ENCODE results near the gene GPC6.

DNA sequence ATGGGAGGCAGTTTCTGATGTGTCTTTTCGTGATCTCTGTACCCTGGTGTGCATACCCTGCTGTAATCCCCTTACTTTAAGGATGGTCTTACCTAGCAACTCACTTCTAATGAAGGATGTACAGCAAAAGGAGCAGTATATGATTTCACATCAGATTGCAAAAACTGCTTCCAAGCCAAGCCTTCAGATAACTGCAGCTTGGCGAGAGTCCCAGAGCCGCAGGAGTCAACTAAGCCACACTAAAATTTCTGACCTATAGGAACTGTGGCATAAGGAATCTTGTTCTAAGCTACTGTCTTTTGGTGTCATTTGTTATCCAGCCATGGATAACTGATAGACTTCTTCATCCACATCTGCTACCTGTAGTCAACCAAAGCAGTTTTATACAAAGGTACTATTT, 496.7 kb downstream of the GPC6 start:
- TF ChIP-seq POLR2AphosphoS5 (IDR thresholded peaks at IDR 0.05), result no peak
- TF ChIP-seq, protein P1, sequence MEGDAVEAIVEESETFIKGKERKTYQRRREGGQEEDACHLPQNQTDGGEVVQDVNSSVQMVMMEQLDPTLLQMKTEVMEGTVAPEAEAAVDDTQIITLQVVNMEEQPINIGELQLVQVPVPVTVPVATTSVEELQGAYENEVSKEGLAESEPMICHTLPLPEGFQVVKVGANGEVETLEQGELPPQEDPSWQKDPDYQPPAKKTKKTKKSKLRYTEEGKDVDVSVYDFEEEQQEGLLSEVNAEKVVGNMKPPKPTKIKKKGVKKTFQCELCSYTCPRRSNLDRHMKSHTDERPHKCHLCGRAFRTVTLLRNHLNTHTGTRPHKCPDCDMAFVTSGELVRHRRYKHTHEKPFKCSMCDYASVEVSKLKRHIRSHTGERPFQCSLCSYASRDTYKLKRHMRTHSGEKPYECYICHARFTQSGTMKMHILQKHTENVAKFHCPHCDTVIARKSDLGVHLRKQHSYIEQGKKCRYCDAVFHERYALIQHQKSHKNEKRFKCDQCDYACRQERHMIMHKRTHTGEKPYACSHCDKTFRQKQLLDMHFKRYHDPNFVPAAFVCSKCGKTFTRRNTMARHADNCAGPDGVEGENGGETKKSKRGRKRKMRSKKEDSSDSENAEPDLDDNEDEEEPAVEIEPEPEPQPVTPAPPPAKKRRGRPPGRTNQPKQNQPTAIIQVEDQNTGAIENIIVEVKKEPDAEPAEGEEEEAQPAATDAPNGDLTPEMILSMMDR (IDR thresholded peaks at IDR 0.05 in 8 of 11, conservative IDR thresholded peaks at IDR 0.05 in 3 of 11), result no peak
- no peak for TF ChIP-seq POLR2A (IDR thresholded peaks at IDR 0.05)
